HFF-Myc (cell line): ENCODE results near the gene EEF1AKMT1.

Experiments used
- DNase-seq: peaks from one replicate; pipeline ENCODE4 v3.0.0-alpha.2; 2011; ENCODE audit warnings: low read depth; ENCODE audit errors: extremely low read depth
- H3K4me3 ChIP-seq: replicated peaks from 2 replicates; pipeline ENCODE4 v1.5.1; 2011; ENCODE audit warnings: low read depth, mild to moderate bottlenecking, control low read depth, low read length
- TF ChIP-seq, protein P1 (sequence below): IDR thresholded peaks from 2 replicates; pipeline ENCODE4 v1.5.1; 2012; ENCODE audit warnings: mild to moderate bottlenecking, low read depth, low read length, control low read depth; ENCODE audit errors: missing control alignments

Gene EEF1AKMT1

GRCh38 chr13:20798027-20798426 lies 24.3 kb upstream of the EEF1AKMT1 start:
- TF ChIP-seq, protein P1, sequence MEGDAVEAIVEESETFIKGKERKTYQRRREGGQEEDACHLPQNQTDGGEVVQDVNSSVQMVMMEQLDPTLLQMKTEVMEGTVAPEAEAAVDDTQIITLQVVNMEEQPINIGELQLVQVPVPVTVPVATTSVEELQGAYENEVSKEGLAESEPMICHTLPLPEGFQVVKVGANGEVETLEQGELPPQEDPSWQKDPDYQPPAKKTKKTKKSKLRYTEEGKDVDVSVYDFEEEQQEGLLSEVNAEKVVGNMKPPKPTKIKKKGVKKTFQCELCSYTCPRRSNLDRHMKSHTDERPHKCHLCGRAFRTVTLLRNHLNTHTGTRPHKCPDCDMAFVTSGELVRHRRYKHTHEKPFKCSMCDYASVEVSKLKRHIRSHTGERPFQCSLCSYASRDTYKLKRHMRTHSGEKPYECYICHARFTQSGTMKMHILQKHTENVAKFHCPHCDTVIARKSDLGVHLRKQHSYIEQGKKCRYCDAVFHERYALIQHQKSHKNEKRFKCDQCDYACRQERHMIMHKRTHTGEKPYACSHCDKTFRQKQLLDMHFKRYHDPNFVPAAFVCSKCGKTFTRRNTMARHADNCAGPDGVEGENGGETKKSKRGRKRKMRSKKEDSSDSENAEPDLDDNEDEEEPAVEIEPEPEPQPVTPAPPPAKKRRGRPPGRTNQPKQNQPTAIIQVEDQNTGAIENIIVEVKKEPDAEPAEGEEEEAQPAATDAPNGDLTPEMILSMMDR = no peak
- H3K4me3 ChIP-seq = no peak overlapping the region
- DNase-seq = no peak

GRCh38 chr13:20796791-20797508 lies 23.2 kb upstream of the EEF1AKMT1 start:
- TF ChIP-seq, protein P1 = no peak
- no peak for DNase-seq
- no peak overlapping the region for H3K4me3 ChIP-seq

GRCh38 chr13:20789665-20790064 lies 15.9 kb upstream of the EEF1AKMT1 start:
- no peak overlapping the region for H3K4me3 ChIP-seq
- DNase-seq = no peak
- TF ChIP-seq, protein P1 = no peak

- no peak for DNase-seq
- H3K4me3 ChIP-seq = no peak overlapping the region
- TF ChIP-seq, protein P1 = no peak
These were observed 14.6 kb upstream of the EEF1AKMT1 start for GRCh38 chr13:20788312-20788711.

DNA sequence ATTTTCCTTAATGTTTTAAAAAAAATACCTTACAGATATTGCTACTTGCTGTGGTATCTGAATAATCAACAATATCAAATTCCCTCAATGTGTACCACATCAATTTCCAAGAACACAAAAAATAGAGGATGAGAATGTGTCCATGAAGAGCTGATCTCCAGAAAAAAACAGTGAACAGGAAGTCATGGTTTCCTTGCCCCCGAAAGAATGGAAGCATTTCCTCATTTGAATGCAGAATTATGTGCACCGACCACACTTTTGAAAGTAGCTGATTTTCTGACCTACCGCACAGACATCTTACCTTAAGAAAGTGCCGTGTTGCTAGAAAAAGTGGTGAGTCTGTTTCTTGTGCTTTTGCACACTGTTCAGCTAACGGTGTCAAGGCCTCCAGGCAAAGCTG lies 13.4 kb upstream of the EEF1AKMT1 start:
- TF ChIP-seq, protein P1 = no peak
- no peak overlapping the region for H3K4me3 ChIP-seq
- DNase-seq = no peak

GRCh38 chr13:20782116-20782708 lies 8.5 kb upstream of the EEF1AKMT1 start:
- TF ChIP-seq, protein P1 = no peak
- no peak overlapping the region for H3K4me3 ChIP-seq
- DNase-seq = no peak
